HG03571 (cell line): ENCODE measurements around the gene HBS1L.

Experiments used
- ATAC-seq: cut with Tn5 transposase; IDR thresholded peaks from one replicate; pipeline ENCODE4 v1.9.1; 2021; ENCODE audit not compliant: unreplicated experiment

Gene HBS1L

GRCh38 chr6:135002229-135002844 lies 52.3 kb downstream of the HBS1L start:
- ATAC-seq, result no peak

- no peak for ATAC-seq
Measured at GRCh38 chr6:134999107-134999506, 55.5 kb downstream of the HBS1L start.

- ATAC-seq, result no peak
Measured at GRCh38 chr6:134997133-134997995, 57.3 kb downstream of the HBS1L start.

GRCh38 chr6:134995536-134995935 lies 59.1 kb downstream of the HBS1L start:
- no peak for ATAC-seq

- no peak for ATAC-seq
Measured at GRCh38 chr6:134994431-134994830, 60.2 kb downstream of the HBS1L start.

GRCh38 chr6:134992155-134992554 lies 62.5 kb downstream of the HBS1L start:
- no peak for ATAC-seq

GRCh38 chr6:134990262-134990661 lies 64.4 kb downstream of the HBS1L start:
- ATAC-seq, result no peak

- ATAC-seq, result no peak
Measured at GRCh38 chr6:134984821-134985220, 69.8 kb downstream of the HBS1L start.

- no peak for ATAC-seq
Measured at GRCh38 chr6:134983823-134984222, 70.8 kb downstream of the HBS1L start.

GRCh38 chr6:134982161-134982560 lies 72.5 kb downstream of the HBS1L start:
- no peak for ATAC-seq

- no peak for ATAC-seq
Measured at GRCh38 chr6:134980846-134981245, 73.8 kb downstream of the HBS1L start.

- peak; percentile 80 for ATAC-seq
Measured at GRCh38 chr6:134979142-134979541, 75.5 kb downstream of the HBS1L start.

GRCh38 chr6:134974370-134974769 lies 80.3 kb downstream of the HBS1L start:
- ATAC-seq, result no peak

- no peak for ATAC-seq
Measured at GRCh38 chr6:134967711-134968110, 86.9 kb downstream of the HBS1L start.

GRCh38 chr6:134964451-134965203 lies 90.0 kb downstream of the HBS1L start:
- ATAC-seq, result no peak

- ATAC-seq, result no peak
Measured at GRCh38 chr6:134962421-134962820, 92.2 kb downstream of the HBS1L start.

GRCh38 chr6:134961366-134961765 lies 93.3 kb downstream of the HBS1L start:
- no peak for ATAC-seq

GRCh38 chr6:134959603-134960002 lies 95.0 kb downstream of the HBS1L start:
- no peak for ATAC-seq

GRCh38 chr6:134956676-134957075 lies 97.9 kb downstream of the HBS1L start:
- no peak for ATAC-seq

GRCh38 chr6:134956032-134956431 lies 98.6 kb downstream of the HBS1L start:
- ATAC-seq, result no peak

- no peak for ATAC-seq
Measured at GRCh38 chr6:134954272-134955000, 100.2 kb downstream of the HBS1L start.
